Measurements from ENCODE around the gene FDX2. TPM values are rescaled to one million over a fixed set of nuclear protein-coding genes. Genes with fewer than 3 reads are reported as not detected.
"Not testable (repeated sequence)": the region's sequence is repeated elsewhere in the genome, so short reads cannot be mapped to it uniquely, and the experiment has no call there.

The FDX2 gene
- polyA plus RNA-seq, 10 donors: 10.8 to 18.1 (median 14.8) TPM

GRCh38 chr19:10284960-10285278, 30.9 kb downstream of the FDX2 start:
- no peak for DNase-seq

GRCh38 chr19:10284065-10284959, 31.5 kb downstream of the FDX2 start:
- no peak for DNase-seq

GRCh38 chr19:10283301-10284064, 32.3 kb downstream of the FDX2 start:
- no peak for DNase-seq

GRCh38 chr19:10282043-10282442, 33.8 kb downstream of the FDX2 start:
- DNase-seq: not testable (repeated sequence)

- no peak for DNase-seq
Observed at GRCh38 chr19:10279737-10280442, 35.9 kb downstream of the FDX2 start.

- DNase-seq: no peak
Observed at GRCh38 chr19:10278935-10279334, 36.9 kb downstream of the FDX2 start.

GRCh38 chr19:10277795-10278589, 37.8 kb downstream of the FDX2 start:
- no peak for DNase-seq

- no peak for DNase-seq
Observed at GRCh38 chr19:10274589-10274988, 41.2 kb downstream of the FDX2 start.

GRCh38 chr19:10271543-10272086, 44.2 kb downstream of the FDX2 start:
- DNase-seq: peak in 1 of 3 donors; percentile 38

- DNase-seq: peak in 2 of 3 donors; percentile 72 to 84
Observed at GRCh38 chr19:10270616-10271394, 45.0 kb downstream of the FDX2 start, which contains the start of gene ICAM1. Gene ICAM1, plus strand, starts transcription at chr19:10271120. Its CDS starts 40 bp downstream, at chr19:10271160.

GRCh38 chr19:10270180-10270615, 45.6 kb downstream of the FDX2 start:
- peak in 1 of 3 donors; percentile 69 for DNase-seq

GRCh38 chr19:10269333-10270179, 46.3 kb downstream of the FDX2 start:
- peak in 2 of 3 donors; percentile 81 to 89 for DNase-seq

- no peak for DNase-seq
Observed at GRCh38 chr19:10268071-10268470, 47.7 kb downstream of the FDX2 start.

- no peak for DNase-seq
Observed at GRCh38 chr19:10266706-10267105, 49.1 kb downstream of the FDX2 start.

- DNase-seq: no peak
Observed at GRCh38 chr19:10262771-10263170, 53.0 kb downstream of the FDX2 start.

GRCh38 chr19:10260141-10260584, 55.7 kb downstream of the FDX2 start:
- DNase-seq: no peak

All from muscle of back (tissue), 11 donors.